Tongue (tissue), 2 donors: ENCODE results near the gene DPCD. TPM values are rescaled to one million over a fixed set of nuclear protein-coding genes. Genes with fewer than 3 reads are reported as not detected.

Experiments used
- DNase-seq: peaks from one replicate; pipeline ENCODE4 v3.0.0-alpha.2; 2015
- total RNA-seq: library from RNA; depleted of rRNA; stranded (reverse); fragments of >200 nt; gene quantifications from one replicate; pipeline ENCODE4 v1.2.3, GENCODE V29; 2014

Gene DPCD
- total RNA-seq, result 18.1 TPM

DNA sequence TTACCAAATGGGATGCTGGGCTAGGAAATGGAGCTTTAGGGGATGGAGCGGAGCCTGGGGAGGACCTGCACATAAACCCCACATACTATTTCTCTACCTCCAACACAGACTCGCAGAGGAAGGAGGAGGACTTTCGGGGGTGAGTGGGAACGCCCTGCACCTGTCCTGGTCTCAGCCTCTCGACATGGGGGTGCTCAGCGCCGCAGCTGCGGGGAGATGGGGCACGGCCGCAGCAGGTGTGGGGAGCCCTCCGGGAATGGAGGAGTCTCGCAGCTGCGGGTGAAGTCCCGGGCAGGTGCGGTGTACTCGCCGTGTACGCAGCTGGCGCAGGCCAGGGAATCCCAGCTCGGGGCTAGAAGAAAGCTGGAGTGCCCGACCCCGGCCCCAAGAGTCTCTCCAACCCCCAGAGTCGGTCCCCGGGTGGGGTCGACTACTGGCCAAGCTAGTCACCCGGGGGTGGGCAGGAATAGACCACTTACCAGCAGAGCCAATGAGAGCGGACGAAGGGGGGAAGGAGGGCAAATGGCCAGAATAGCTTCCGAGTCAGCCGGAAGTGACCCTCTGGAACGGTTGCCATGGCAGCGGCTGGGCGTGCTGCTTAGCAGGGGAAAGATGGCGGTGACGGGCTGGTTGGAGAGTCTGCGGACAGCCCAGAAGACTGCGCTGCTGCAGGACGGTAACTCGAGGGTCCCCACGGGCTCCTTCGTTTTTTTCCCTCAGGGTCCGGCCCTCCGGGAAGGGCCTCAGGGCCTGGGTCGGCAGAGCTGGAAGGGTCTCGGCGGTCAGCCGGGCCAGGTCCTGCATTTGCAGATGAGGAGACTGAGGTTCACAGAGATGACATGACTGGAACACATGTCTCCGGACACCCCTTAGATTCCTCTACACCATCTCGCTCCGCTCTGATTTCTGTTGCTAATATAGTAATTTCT lies at the start of gene DPCD, which contains the start of gene POLL:
Gene DPCD, plus strand, starts transcription at position 597 of the 929 bp plus-strand sequence. Its CDS starts 16 bp downstream, at position 613.
Gene POLL, minus strand, starts transcription at position 533 of the 929 bp plus-strand sequence. CDS start 897 bp downstream, outside the sequence.
- peak; percentile 99 for DNase-seq

DNA sequence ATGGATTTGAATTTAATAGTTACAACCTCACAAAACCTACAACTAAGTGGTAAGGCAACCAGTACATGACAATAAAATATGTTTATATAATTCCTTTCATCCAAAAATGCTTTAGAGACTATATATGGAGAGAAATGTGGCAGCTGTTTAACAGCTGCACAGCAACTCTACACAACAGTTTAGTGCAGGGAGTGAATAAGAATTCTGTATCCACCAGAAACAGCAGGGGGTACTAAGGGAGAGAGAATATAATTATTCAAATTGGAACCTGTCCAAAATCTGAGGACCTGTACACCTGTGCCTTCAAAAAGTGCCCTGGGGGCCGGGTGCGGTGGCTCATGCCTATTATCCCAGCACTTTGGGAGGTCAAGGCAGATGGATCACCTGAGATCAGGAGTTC lies 49.7 kb upstream of the DPCD start:
- peak; percentile 51 for DNase-seq

GRCh38 chr10:101545898-101546297 lies 42.2 kb upstream of the DPCD start:
- peak; percentile 19 for DNase-seq

DNA sequence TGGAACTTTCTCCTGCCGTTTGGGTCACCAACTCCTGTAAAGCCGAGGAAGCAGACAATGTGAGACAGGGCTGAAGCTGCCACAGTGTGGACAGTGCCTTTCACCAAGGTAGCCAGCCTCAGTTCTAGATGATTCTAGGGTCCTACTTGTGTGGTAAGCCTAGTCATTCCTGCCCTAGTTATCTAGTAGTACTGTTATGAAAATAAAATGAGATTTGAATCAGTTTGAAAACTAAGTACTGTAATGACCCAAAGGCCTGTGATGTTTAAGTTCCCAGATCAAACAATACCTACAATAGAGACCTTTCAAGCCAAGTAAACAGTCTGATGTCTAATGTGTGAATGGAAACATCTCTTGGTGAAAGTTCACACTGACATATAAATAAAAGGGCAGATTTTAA lies 37.2 kb upstream of the DPCD start:
- DNase-seq, result no peak

DNA sequence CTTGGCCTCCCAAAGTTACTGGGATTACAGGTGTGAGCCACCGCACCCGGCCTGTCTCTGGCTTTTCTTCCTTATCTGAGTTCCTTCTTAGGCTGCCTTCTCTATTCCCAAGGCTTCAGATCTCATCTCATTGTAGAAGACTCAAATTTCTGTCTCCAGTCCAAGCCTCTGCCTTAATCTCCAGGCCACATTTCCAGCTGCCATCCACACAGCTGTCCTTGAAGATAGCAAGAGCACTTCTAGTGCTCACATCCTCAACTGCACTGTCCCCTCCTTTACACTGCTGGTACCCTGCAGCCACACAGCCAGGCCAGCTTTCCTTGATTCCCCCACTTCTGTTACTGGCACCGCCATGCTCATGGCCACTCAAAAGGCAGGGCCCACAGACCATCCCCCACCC lies 35.7 kb upstream of the DPCD start:
- peak; percentile 22 for DNase-seq

DNA sequence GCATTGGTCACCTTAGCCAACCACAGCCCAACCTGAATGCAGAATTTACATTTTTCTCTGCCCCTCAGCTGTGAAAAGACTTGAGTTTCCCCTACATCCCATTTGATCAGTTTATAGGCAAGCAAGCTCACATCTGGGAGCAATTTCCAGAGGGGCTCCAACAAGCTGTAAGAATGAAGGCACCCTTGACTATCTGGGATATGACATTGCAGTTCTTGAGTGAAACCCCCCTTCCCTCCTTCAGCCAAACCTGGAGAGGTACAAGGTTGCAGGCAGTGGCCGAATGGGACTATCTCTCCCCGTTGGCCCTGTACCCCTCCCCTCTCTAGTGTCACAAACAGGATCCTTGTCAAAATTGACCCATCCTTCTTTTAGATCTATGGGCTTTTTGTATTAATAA lies 30.6 kb upstream of the DPCD start:
- no peak for DNase-seq

GRCh38 chr10:101558204-101558603 lies 29.9 kb upstream of the DPCD start:
- DNase-seq, result peak; percentile 27

DNA sequence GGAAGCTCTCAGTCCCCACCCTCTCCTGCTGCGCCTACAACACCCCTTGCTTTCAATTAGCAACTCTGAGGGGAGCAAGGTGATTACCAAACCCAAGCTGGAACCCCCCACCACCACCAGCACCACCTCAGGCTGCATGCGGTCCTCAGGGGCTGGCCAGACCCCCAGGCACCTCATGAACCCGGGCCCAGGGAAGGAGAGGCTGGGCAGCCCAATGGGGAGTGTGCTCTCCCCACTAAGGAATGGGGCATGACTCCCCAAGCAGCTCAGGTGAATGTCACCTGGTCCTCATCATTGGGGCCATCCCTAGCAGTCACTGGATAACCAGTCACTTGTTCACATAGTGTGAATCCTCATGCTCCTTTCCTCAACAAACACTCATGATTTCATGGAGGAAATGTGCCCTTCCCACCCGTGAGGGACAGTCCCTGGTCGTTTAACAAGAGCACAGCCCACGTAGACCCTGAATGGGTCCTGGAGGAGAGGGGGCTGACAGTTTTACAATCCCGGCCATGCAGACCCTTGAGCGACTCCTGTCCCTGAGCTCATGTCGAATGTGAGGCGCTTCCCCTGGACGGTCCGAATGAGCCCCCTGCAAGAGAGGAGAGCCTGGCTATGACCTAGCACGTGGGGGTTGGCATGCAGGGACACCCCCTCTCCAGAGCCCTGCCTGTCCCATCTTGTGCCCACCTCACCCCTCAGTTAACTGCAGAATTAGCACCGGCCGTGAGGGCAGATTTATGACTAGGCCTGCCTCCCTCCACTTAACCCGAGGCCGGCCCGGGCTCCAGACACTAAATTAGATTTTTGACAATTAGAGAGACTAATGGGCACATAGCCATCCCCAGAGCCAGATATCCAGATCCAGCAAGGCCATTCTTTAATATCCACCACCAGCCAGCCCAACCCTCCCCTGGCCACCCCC lies 29.2 kb upstream of the DPCD start:
- no peak for DNase-seq

- no peak for DNase-seq
Measured at GRCh38 chr10:101559596-101560297, 28.4 kb upstream of the DPCD start.

GRCh38 chr10:101560298-101561067 lies 27.6 kb upstream of the DPCD start:
- DNase-seq, result no peak

GRCh38 chr10:101561068-101561915 lies 26.8 kb upstream of the DPCD start:
- DNase-seq, result no peak

GRCh38 chr10:101562231-101562630 lies 25.9 kb upstream of the DPCD start:
- DNase-seq, result no peak

DNA sequence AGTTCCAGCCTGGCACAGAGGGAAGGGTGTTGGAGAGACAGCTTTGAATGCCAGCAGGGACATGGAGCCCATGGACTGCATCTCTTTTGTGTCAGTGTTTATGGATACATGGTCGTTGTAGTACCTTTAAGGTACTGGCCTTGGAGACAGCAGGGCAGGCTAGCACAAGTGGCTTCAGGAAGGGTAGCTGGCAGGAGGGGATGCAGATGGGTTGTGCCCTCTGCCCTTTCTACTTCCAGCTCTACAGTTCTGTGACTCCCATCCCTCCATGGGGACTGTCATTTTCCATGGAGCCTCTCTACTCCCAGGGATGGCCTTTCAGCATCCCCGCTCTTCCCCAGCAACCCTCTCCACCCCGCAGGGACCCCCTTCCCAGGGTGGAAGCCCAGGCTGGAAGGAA lies 25.1 kb upstream of the DPCD start:
- DNase-seq, result no peak

GRCh38 chr10:101563497-101564040 lies 24.6 kb upstream of the DPCD start:
- DNase-seq, result no peak

GRCh38 chr10:101564490-101564991 lies 23.6 kb upstream of the DPCD start:
- DNase-seq, result no peak

DNA sequence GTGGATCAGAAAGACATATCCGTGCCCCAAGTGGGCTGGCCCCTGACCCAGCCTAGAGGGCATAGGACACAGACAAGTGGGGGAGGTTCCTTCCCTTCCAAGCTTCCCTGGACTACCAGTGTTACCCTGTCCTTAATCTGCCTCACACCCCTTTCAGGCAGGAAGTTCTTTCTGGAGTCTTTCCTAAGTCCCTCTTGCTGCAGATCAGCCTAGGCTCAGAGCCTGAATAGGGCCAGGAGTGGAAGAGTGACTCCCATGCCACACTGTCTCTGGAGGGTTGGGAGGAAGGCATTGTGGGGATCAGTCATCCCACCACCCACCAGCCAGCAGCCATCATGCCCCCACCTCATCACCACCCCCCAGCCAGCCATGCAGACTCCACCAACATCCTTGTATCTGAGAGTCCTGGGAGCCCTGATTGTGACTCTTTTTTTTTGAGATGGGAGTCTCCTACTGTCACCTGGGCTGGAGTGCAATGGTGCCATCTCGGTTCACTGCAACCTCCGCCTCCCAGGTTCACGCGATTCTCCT lies 22.7 kb upstream of the DPCD start:
- no peak for DNase-seq

- DNase-seq, result peak; percentile 27
Measured at GRCh38 chr10:101565936-101566332, 22.2 kb upstream of the DPCD start.

GRCh38 chr10:101566333-101567164 lies 21.6 kb upstream of the DPCD start:
- peak; percentile 49 for DNase-seq
